NCI-H1048 (cell line): Measurements from ENCODE around the gene CYP2C8.
"Not testable (repeated sequence)": the region's sequence is repeated elsewhere in the genome, so short reads cannot be mapped to it uniquely, and the experiment has no call there.

Source experiments
- DNase-seq: peaks from one replicate; lab custom pipeline; 2025; lab: John Stamatoyannopoulos, UW

Gene CYP2C8

DNA sequence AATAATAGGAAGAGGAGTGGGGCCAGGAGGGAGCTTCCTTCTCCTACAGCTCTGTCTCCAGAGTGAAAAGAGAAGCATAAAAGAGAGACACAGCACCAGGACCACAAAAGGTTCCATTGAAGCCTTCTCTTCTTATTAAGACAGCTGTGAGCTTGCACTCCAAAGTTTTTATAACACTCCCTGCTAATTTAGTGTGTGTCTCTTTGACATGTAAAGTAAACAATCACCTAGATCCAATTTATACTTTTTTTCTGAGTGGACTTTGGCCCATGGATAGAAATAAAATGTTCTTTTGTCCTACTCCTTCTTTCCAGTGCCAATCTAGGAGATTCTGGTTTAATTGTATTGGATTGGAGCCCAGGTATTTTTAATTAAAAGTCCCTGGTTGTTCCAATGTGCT, at the start of gene CYP2C8:
Gene CYP2C8 (minus strand): TSS at position 212 of the 400 bp plus-strand sequence. CDS start 95 bp downstream, at position 117.
- no peak for DNase-seq

GRCh38 chr10:95116869-95117269, 47.6 kb upstream of the CYP2C8 start:
- no peak for DNase-seq

GRCh38 chr10:95110823-95111222, 41.5 kb upstream of the CYP2C8 start:
- DNase-seq: not testable (repeated sequence)

- no peak for DNase-seq
These were observed 28.5 kb upstream of the CYP2C8 start for GRCh38 chr10:95097805-95098204.

DNA sequence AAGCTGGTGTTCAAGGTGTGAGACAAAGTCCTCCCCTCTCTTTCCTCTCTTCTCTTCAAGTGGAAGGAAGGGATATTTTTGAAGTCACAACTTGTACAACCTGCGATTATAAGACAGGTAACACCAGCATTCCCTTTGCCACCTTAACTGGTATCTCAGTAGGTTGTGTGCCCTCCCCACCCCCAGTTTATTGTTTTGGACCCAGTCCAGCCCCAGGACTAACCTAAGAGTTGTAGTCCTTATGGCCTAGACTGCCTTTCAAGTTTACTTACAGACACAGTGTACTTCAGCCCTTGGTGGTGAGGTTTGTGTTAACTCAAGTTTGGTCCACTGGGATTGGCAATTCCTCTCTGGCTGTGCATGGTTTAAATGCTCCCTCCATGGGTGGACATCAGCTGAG, 26.8 kb upstream of the CYP2C8 start:
- DNase-seq: no peak

DNA sequence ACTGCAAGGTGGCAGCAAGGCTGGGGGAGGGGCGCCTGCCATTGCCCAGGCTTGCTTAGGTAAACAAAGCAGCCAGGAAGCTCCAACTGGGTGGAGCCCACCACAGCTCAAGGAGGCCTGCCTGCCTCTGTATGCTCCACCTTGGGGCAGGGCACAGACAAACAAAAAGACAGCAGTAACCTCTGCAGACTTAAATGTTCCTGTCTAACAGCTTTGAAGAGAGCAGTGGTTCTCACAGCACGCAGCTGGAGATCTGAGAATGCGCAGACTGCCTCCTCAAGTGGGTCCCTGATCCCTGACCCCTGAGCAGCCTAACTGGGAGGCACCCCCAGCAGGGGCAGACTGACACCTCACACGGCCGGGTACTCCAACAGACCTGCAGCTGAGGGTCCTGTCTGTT, 10.3 kb upstream of the CYP2C8 start:
- not testable (repeated sequence) for DNase-seq

GRCh38 chr10:95077556-95077955, 8.3 kb upstream of the CYP2C8 start:
- no peak for DNase-seq

- DNase-seq: no peak
These were observed 1.9 kb upstream of the CYP2C8 start for GRCh38 chr10:95071107-95071660.

GRCh38 chr10:95064125-95064524, 5.2 kb downstream of the CYP2C8 start:
- not testable (repeated sequence) for DNase-seq

DNA sequence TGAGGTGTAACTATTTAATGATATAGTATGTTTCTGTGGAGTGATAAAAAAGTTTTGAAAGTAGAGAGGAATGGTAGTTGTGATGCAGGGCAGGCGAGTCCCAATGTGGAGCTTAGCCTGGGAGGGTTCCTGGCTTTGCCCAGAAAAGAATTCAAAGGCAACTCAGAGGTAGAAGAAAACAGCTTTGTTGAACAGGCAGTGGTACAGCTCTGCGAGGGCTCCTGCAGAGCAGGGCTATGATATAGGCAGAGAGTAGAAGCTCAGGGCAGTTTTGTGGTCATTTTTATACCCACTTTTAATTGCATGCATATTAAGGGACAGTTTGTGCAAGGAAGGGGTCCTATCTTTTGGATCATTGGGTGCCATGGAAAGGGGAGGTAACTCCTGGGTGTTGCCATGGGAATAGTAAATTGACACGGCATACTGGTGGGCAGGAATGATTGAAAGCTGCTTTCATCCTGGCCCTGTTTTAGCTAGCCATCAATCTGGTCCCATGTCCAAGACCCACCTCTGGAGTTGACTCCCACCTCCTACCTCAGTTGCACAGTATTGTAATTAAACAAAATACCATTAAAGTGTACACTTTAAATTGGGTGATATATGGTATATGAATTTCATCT, 12.4 kb downstream of the CYP2C8 start:
- DNase-seq: no peak

GRCh38 chr10:95049919-95050318, 19.4 kb downstream of the CYP2C8 start:
- no peak for DNase-seq

- no peak for DNase-seq
These were observed 21.1 kb downstream of the CYP2C8 start for GRCh38 chr10:95048206-95048605.

DNA sequence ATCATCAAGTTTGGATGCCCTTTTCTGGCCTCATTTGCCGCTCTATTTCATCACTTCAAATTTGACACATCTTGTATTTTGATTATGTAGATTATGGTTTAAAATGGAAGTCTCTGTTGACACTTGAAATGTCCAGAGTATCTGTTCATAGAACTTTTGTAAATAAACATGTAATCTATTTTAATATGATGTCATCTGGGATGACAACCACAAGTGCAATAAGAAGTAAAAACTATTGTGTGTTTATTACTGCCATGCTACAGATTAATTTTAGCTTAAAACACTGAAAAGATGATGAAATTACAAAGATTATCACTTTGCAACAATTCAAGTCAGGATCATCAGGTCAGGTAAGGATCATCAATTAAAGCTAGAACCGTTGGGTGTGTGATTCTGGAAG, 30.0 kb downstream of the CYP2C8 start:
- no peak for DNase-seq

DNA sequence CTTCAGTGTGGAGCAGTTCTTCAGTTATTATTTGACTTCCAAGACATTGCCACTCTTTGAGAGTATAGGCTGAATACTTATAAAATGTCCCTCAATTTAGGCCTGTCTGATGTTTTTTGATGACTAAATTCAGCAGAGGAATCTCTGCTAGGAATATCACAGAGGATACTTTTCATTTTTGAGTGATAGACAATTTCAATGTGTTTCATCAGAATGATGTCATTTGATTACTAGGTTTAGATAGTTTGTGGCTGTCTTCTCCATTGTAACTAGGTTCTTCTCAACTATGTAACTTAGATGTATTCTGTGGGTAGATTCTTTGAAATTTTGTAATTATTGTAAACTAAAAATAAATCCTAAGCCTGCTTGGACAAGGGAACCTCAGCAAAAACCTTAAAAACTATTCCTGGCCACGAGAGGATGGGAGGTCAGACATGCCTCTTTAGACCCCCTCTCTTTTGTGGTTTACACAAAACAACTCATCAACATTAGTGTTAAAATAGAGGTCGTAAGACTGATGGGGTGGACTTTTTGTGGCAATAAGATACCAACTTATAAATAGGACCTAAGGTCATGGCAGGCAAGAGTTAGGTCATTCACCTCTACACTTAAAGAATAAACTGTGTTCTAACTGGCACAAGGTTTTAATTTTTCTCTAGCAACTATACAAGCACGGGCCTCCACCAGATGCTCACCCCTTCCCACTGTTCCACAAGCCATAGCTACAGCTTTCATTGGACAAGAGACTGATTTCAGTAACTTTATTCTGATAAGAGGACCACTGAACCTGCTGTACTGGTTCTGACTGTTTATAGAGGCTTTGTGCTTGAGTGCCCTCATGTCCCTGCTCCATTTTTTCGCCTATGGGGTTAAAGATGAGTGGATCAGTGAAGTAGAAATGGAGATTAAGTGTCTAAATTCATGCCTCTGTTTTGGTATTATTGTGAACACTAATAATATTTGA, 33.7 kb downstream of the CYP2C8 start:
- DNase-seq: no peak

DNA sequence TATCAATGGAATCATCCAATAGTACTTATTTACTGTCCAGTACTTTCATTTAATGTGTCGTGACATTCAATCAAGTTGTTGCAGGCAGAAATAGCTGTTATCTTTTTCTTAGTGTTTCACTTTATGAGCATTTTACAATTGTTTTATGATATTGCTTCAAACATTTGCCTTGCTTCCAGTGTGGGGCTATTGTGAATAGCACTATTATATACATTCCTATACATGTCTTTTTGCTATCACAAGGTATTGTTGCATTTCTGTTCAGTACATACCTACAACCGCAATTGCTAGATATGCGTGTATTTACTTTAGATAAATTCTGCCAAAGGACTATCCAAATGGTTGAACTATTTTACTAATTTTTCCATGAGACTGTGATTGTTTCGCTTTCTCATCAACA, 34.9 kb downstream of the CYP2C8 start:
- DNase-seq: no peak

DNA sequence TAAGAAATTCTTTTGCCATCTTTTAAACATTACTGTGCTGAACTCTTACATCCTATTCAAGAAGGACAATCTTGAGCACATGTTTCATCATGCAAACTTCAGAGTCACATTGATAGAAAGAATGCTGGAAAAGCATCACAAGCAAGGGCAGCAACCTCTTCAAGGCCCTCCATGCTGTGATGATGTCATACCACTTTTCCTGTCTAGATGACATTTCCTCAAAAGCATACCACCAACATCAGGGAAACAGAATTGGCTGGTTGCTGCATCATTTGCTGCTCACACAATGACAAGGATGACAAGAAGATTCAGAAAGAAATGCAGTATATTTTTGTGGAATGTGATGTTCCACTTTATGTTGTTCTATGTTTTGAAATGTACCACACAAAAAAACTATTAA, 37.6 kb downstream of the CYP2C8 start:
- no peak for DNase-seq

DNA sequence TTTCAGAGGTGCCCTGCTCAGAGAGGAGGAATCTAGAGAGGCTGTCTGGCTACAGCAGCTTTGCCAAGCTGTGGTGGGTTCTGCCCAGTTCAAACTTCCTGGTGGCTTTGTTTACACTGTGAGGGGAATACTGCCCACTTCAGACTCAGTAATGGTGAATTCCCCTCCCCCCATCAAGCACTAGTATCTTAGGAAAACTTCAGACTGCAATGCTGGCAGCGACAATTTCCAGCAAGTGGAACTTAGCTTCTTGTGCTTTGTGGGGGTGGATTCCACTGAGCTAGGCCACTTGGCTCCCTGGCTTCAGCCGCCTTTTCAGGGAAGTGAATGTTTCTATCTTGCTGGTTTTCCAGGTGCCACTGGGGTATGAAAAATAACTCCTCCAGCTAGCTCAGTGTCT, 42.8 kb downstream of the CYP2C8 start:
- no peak for DNase-seq

GRCh38 chr10:94997741-94998174, 71.5 kb downstream of the CYP2C8 start:
- no peak for DNase-seq

- DNase-seq: no peak
These were observed 76.5 kb downstream of the CYP2C8 start for GRCh38 chr10:94992811-94993210.

GRCh38 chr10:94991243-94991888, 77.9 kb downstream of the CYP2C8 start:
- DNase-seq: no peak

- DNase-seq: no peak
These were observed 80.1 kb downstream of the CYP2C8 start for GRCh38 chr10:94989192-94989591.
